K562 (cell line): ENCODE data around the gene TREM2. TPM values are rescaled to one million over a fixed set of nuclear protein-coding genes. Genes with fewer than 3 reads are reported as not detected.
A peak's percentile ranks its signal among the peaks of the same experiment; 100 is the strongest.

Source experiments
- ATAC-seq: fragments of 200-7000 bp; cut with Tn5 transposase; 3 replicates; pipeline ENCODE4 v1.9.1; 2020; ENCODE audit warnings: moderate library complexity
- BruUV-seq: library from RNA; stranded (reverse); fragments of 400-500 nt; replicated peaks from 2 replicates; lab custom pipeline; 2021; lab: Mats Ljungman, UMichigan
- CTCF ChIA-PET: fragments of 300-600 bp; formaldehyde crosslinking; extraction: SDS; loops from one replicate; lab custom pipeline; 2021; ENCODE audit warnings: low intra/inter-chr PET ratio; lab: Yijun Ruan, JAX
- POLR2A ChIA-PET: fragments of 300-600, 350-650 bp; sonication (Branson Sonifier 250); formaldehyde crosslinking; extraction: SDS; loops from one replicate; lab custom pipeline; 2021; ENCODE audit warnings: antibody characterized with exemption, inconsistent platforms; lab: Yijun Ruan, JAX
- DNase-seq, 4 experiments: peaks; one replicate each; pipeline versions ENCODE4 v3.0.0 to v3.0.0-alpha.2; 2011 to 2018; ENCODE audit warnings: low spot score in 3 of 4, mixed read lengths in 3 of 4; ENCODE audit errors: extremely low read depth in 1 of 4
- FAIRE-seq: peaks from 2 replicates; lab custom pipeline; 2011; peaks lifted over from hg19 to GRCh38; lab: Jason Lieb, UNC
- H2AFZ ChIP-seq: 2 replicates; pipeline ENCODE4 v1.6.0; 2011; ENCODE audit warnings: low read depth, low read length, control low read depth, inconsistent platforms
- H3K27ac ChIP-seq: fragments of 200-600 bp; 3 replicates; pipeline ENCODE4 v1.8.0; 2011; ENCODE audit warnings: low read depth, mild to moderate bottlenecking, control low read depth, inconsistent platforms, low read length, moderate library complexity, mixed read lengths; ENCODE audit errors: extremely low read depth
- H3K27me3 ChIP-seq, 2 experiments: fragments of 300-600 bp in 1 of 2; 2 replicates in 1 of 2; 3 replicates in 1 of 2; pipeline versions ENCODE4 v1.6.0 to v1.8.0; 2011; ENCODE audit warnings: inconsistent platforms in 2 of 2, low read length in 2 of 2, mild to moderate bottlenecking in 1 of 2, mixed read lengths in 1 of 2, moderate library complexity in 1 of 2; ENCODE audit not compliant: control insufficient read depth in 2 of 2, insufficient read depth in 2 of 2
- H3K36me3 ChIP-seq: fragments of 300-600 bp; 3 replicates; pipeline ENCODE4 v1.8.0; 2011; ENCODE audit warnings: mild to moderate bottlenecking, low read length, inconsistent platforms; ENCODE audit not compliant: control insufficient read depth, insufficient read depth
- H3K4me1 ChIP-seq, 2 experiments: fragments of 200-600 bp in 1 of 2; replicated peaks in 1 of 2; 2 replicates in 1 of 2; 3 replicates in 1 of 2; pipeline versions ENCODE4 v1.5.1 to v1.8.0; 2011; ENCODE audit warnings: inconsistent platforms in 2 of 2, low read length in 2 of 2, mild to moderate bottlenecking in 1 of 2, mixed read lengths in 1 of 2, moderate library complexity in 1 of 2; ENCODE audit not compliant: control insufficient read depth in 2 of 2, insufficient read depth in 2 of 2
- H3K4me2 ChIP-seq: 2 replicates; pipeline ENCODE4 v1.6.1; 2011; ENCODE audit warnings: low read length, control low read depth, inconsistent platforms, mixed read lengths; ENCODE audit not compliant: insufficient read depth
- H3K4me3 ChIP-seq: fragments of 200-600 bp; sonication (generic), shearing (Covaris generic); 2 replicates; pipeline ENCODE4 v1.5.1; 2016; ENCODE audit warnings: control low read depth, inconsistent platforms
- H3K79me2 ChIP-seq: fragments of 200-600 bp; 3 replicates; pipeline ENCODE4 v1.8.0; 2011; ENCODE audit warnings: low read length, inconsistent platforms; ENCODE audit not compliant: control insufficient read depth, insufficient read depth
- H3K9ac ChIP-seq, 2 experiments: 2 replicates each; pipeline versions ENCODE4 v1.6.0 to v1.6.1; 2011; ENCODE audit warnings: low read depth in 2 of 2, low read length in 2 of 2, control low read depth in 1 of 2, inconsistent platforms in 1 of 2, mild to moderate bottlenecking in 1 of 2, mixed read lengths in 1 of 2; ENCODE audit not compliant: insufficient read depth in 1 of 2
- H3K9me1 ChIP-seq: one replicate; pipeline ENCODE4 v1.6.0; 2011; ENCODE audit warnings: inconsistent platforms, mild to moderate bottlenecking, low read length, moderate library complexity; ENCODE audit not compliant: control insufficient read depth, insufficient read depth
- H3K9me3 ChIP-seq: replicated peaks from 2 replicates; pipeline ENCODE4 v1.5.1; 2011; ENCODE audit warnings: low read depth, low read length, inconsistent platforms; ENCODE audit not compliant: control insufficient read depth, insufficient read depth
- H4K20me1 ChIP-seq: replicated peaks from 2 replicates; pipeline ENCODE4 v1.6.1; 2011; ENCODE audit warnings: low read length, inconsistent platforms, mixed read lengths; ENCODE audit not compliant: control insufficient read depth, insufficient read depth
- ADNP ChIP-seq: fragments of 200-800 bp; sonication (Bioruptor generic); IDR thresholded peaks from 2 replicates; pipeline ENCODE4 v1.6.1; 2016; ENCODE audit warnings: missing genetic modification characterization, missing compliant biosample characterization
- C11orf30 ChIP-seq: fragments of 450-650 bp; IDR thresholded peaks from 2 replicates; pipeline ENCODE4 v1.6.1; 2016; ENCODE audit warnings: low read depth, mild to moderate bottlenecking
- MAFF ChIP-seq: IDR thresholded peaks from 2 replicates; pipeline ENCODE4 v1.6.1; 2012; ENCODE audit warnings: low read length, improper control_type of control experiment
- MAFG ChIP-seq: fragments of 450-650 bp; conservative IDR thresholded peaks from 2 replicates; pipeline ENCODE4 v1.6.1; 2016; ENCODE audit warnings: missing genetic modification characterization, missing compliant biosample characterization
- MAFK ChIP-seq: IDR thresholded peaks from 2 replicates; pipeline ENCODE4 v1.6.1; 2011; ENCODE audit warnings: low read length, improper control_type of control experiment
- ZC3H8 ChIP-seq: fragments of 450-650 bp; IDR thresholded peaks from 2 replicates; pipeline ENCODE4 v1.6.1; 2017
- ZNF316 ChIP-seq: fragments of 450-650 bp; IDR thresholded peaks from 2 replicates; pipeline ENCODE4 v1.6.1; 2016
- WGBS: fragments of 100-300 bp; shearing (Covaris generic); methylation state at CpG from one replicate; pipeline ENCODE4 v1.1.6; 2016; ENCODE audit warnings: low coverage, mixed read lengths; ENCODE audit not compliant: insufficient coverage; ENCODE audit errors: missing lambda C conversion rate; 5-methylcytosine and 5-hydroxymethylcytosine counted together
- in situ Hi-C: fragments of 300-500 bp; cut with MboI; formaldehyde crosslinking; loops from 4 replicates; pipeline ENCODE4 v1.15.0; 2018; ENCODE audit warnings: inconsistent platforms, mixed read lengths
- intact Hi-C: fragments of 100-400 bp; cut with micrococcal nuclease; formaldehyde crosslinking; loops from 2 replicates; pipeline ENCODE4 v1.14.2; 2022
- polyA plus RNA-seq, 8 experiments: library from polyadenylated mRNA; depleted of rRNA in 4 of 8; stranded (reverse) in 5 of 8; unstranded in 3 of 8; fragments of >200 nt; fragmentation: Nextera tagmentation in 2 of 8; fragmentation: Illumina TruSeq in 1 of 8; extraction: Ambion mirVana in 2 of 8; extraction: Trizol in 1 of 8; gene quantifications; 2 replicates each; pipeline versions ENCODE4 v1.2.1 to v1.2.3, GENCODE V29; 2011 to 2014; ENCODE audit warnings: inconsistent platforms in 1 of 8, missing spikeins in 1 of 8
- total RNA-seq, 7 experiments: library from RNA; depleted of rRNA in 6 of 7; stranded (reverse); fragments of >200 nt in 6 of 7; fragmentation: Illumina TruSeq in 2 of 7; extraction: Trizol in 2 of 7; gene quantifications; 2 replicates each; pipeline versions ENCODE4 v1.2.1 to v1.2.3, GENCODE V29; 2011 to 2021; ENCODE audit warnings: low replicate concordance in 1 of 7

TREM2 gene
- total and polyA plus RNA-seq, 9 of the 15 experiments (the other 6 are each of a cell fraction or from before 2014, with no cell fraction given): not detected

- H3K9me3 ChIP-seq: no peaks in the 10 kb centered on the region
- peaks cover 3 to 4% of the 10 kb centered on the region in 2 experiments; a peak in 2 of 5 replicates for H3K27me3 ChIP-seq
- no peak overlapping the region for H3K4me3 ChIP-seq
- H3K79me2 ChIP-seq: no peaks in the 10 kb centered on the region
- WGBS: 2% methylated on average over 3 of the region's 3 CpGs
- H3K4me1 ChIP-seq: no peaks in the 10 kb centered on the region
- CTCF ChIA-PET: no interaction called here
- H3K9ac ChIP-seq: no peak overlapping the region
- H3K4me2 ChIP-seq: no peak overlapping the region
- in situ Hi-C loops (no loop called here), intact Hi-C loops (no loop called here)
- no peak overlapping the region for H2AFZ ChIP-seq
- no peak for DNase-seq
- no peak overlapping the region for H3K27ac ChIP-seq
- TF ChIP-seq MAFK (peak; percentile 83), MAFF (peak; percentile 82), C11orf30 (peak; percentile 79), ADNP (tag) (no peak), ZC3H8 (no peak), MAFG (tag) (peak; percentile 77), ZNF316 (peak; percentile 88)
- ATAC-seq: no peak
- POLR2A ChIA-PET: no interaction called here
- no peaks in the 10 kb centered on the region for H3K36me3 ChIP-seq
- BruUV-seq: no TSS peak
- no peaks in the 10 kb centered on the region for H4K20me1 ChIP-seq
- no peak for FAIRE-seq
- H3K9me1 ChIP-seq: no peaks in the 10 kb centered on the region
These were observed 27.7 kb downstream of the TREM2 start for GRCh38 chr6:41135062-41135832.
